ENCODE data around the gene C1orf52. TPM values are rescaled to one million over a fixed set of nuclear protein-coding genes. Genes with fewer than 3 reads are reported as not detected.
A peak's percentile ranks its signal among the peaks of the same experiment; 100 is the strongest.

Gene C1orf52
- total and polyA plus RNA-seq, 2 of the 13 experiments (the other 11 are each of a cell fraction or from before 2014, with no cell fraction given): 19.4 to 27.4 TPM

- TF ChIP-seq ZNF318 (CRISPR knock-in tag; IDR thresholded peaks at IDR 0.05) (no peak), ETV6 (CRISPR knock-in tag; conservative IDR thresholded peaks at IDR 0.05) (no peak), WIZ (CRISPR knock-in tag; IDR thresholded peaks at IDR 0.05) (no peak), RARA (CRISPR knock-in tag; IDR thresholded peaks at IDR 0.05) (no peak), ZNF143 (CRISPR knock-in tag; IDR thresholded peaks at IDR 0.05) (no peak), TEAD2 (CRISPR knock-in tag; IDR thresholded peaks at IDR 0.05) (no peak), ZNF687 (CRISPR knock-in tag; IDR thresholded peaks at IDR 0.05) (peak; percentile 57), PCBP1 (IDR thresholded peaks at IDR 0.05; ENCODE audit: borderline replicate concordance, low read depth, low read length) (no peak), PATZ1 (CRISPR knock-in tag; IDR thresholded peaks at IDR 0.05) (peak; percentile 42; the same call in 1 of the 2 replicates), SOX6 (IDR thresholded peaks at IDR 0.05) (no peak), SOX6 (CRISPR knock-in tag; IDR thresholded peaks at IDR 0.05) (no peak), KDM4B (CRISPR knock-in tag; IDR thresholded peaks at IDR 0.05) (no peak), HNRNPLL (IDR thresholded peaks at IDR 0.05; ENCODE audit: low read depth, low read length, poor library complexity, severe bottlenecking) (no peak), ZNF484 (CRISPR knock-in tag; IDR thresholded peaks at IDR 0.05; ENCODE audit: borderline replicate concordance, low read depth) (no peak), MYC (CRISPR knock-in tag; IDR thresholded peaks at IDR 0.05; ENCODE audit: borderline replicate concordance) (no peak)
Observed at GRCh38 chr1:85279458-85280080, 20.1 kb upstream of the C1orf52 start (continued).

Measured in HepG2 (cell line).